ENCODE results near the gene TEKT1.

GRCh38 chr17:6867849-6868248 is 36.3 kb upstream of the TEKT1 start:
- TF ChIP-seq GATA2 (IDR thresholded peaks at IDR 0.05; ENCODE audit: low read depth, low read length) (no peak), GATA3 (IDR thresholded peaks at IDR 0.05; ENCODE audit: low read depth, low read length) (no peak)
